Stimulated activated naive CD4-positive, alpha-beta T cell (primary cell): ENCODE data around the gene PTTG2.
"Not testable (repeated sequence)": the region's sequence is repeated elsewhere in the genome, so short reads cannot be mapped to it uniquely, and the experiment has no call there.

ENCODE experiments used
- DNase-seq, 6 experiments: peaks; one replicate each; lab custom pipeline; 2025; lab: John Stamatoyannopoulos, UW

The PTTG2 gene

GRCh38 chr4:37960098-37960497, at the start of gene PTTG2:
Gene PTTG2, plus strand, starts transcription at chr4:37960398. Its CDS starts 37 bp downstream, at chr4:37960435.
- no peak for DNase-seq

DNA sequence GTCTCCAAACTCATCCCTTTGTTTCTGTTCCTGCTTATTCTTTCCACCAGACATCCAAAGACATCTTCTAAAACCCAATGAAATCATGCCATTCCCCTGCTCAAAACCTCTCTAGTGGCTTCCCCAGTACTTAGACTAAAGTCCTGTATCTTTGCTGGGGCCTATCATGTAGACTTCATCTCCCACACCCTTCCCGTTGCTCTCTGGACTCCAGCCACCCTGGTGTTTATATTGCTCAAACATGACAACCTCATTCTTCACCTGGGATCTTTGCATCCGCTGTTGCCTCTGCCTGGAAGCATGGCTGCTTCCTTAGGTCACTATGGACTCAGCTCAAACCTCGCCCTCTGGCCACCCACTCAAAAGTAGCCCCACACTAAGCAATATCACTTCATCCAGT, 45.7 kb upstream of the PTTG2 start:
- DNase-seq: no peak

GRCh38 chr4:37917388-37917787, 42.8 kb upstream of the PTTG2 start:
- DNase-seq: no peak

- DNase-seq: no peak
These were observed 41.5 kb upstream of the PTTG2 start for GRCh38 chr4:37918653-37919052.

DNA sequence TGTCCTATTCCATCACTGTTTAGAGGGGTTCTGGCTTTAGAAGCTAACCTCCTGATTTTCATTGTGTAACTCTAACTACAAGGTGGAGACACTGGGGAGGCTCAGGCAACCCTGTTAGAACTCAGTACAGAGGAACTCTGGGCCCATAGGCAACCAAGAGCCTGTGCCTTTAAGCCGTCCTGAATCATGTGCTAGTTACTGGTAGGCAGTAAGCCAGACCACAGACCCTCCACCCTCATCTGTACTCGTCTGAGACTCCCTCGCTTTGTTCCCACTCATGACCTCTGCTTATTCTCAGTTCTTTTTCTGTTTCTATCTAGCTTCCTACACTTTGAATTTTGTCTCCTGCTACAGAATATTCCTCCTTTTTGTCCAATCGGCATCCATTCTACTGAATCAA, 37.9 kb upstream of the PTTG2 start:
- no peak for DNase-seq

DNA sequence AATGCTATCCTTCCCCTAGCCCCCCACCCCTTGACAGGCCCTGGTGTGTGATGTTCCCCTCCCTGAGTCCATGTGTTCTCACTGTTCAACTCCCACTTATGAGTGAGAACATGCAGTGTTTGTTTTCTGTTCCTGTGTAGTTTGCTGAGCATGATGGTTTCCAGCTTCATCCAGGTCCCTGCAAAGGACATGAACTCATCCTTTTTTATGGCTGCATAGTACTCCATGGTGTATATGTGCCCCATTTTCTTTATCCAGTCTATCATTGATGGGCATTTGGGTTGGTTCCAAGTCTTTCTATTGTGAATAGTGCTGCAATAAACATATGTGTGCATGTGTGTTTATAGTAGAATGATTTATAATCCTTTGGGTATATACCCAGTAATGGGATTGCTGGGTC, 37.1 kb upstream of the PTTG2 start:
- DNase-seq: not testable (repeated sequence)

GRCh38 chr4:37924946-37925345, 35.3 kb upstream of the PTTG2 start:
- no peak for DNase-seq

- DNase-seq: no peak
These were observed 32.8 kb upstream of the PTTG2 start for GRCh38 chr4:37927434-37927833.

DNA sequence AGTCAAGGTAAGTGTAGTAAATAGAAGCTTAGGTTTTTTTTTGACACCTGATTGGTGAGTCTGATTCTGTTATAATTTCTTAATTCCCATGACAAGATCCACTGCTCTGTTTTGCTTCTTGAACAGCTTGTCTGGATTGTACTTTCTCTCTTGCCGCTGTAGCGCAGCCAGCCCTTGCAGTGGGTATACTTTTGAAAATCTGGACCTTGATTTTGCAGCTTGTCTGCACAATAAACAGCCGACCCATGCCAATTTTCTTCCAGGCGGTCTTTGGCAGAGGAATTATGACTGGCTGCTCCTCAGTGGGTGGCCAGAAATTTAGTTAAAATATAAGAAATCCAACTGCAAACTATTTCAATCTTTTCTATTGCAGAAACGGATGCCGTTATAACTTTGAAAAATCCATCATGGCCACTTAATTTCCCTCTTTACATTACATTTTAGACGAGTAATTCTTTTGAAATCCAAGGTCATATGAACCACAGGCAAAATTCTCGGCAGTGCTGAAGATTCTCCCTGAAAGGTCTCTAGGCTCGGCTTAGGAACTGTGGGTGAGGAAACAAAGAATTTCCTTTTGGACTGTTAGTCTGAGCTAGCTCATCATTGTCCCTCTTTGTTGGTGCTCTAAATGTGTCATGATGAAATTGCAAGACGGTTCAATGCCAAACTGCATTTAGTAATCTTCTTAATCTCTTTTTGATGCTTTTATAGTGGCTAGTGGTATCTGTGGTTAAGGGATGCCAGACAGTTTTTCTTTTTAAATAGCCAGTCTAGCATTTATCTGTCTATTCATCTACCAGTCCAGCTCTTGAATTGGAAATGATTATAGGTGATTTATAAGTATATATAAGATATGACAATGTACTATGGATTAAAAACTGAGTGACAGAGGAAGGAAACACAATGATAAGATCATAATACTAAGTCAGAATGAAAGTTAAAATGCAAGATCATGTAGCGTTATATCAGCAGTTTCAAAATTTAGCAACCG, 31.5 kb upstream of the PTTG2 start:
- DNase-seq: no peak

- DNase-seq: no peak
These were observed 26.1 kb upstream of the PTTG2 start for GRCh38 chr4:37934096-37934495.

GRCh38 chr4:37934609-37935008, 25.6 kb upstream of the PTTG2 start:
- DNase-seq: no peak

DNA sequence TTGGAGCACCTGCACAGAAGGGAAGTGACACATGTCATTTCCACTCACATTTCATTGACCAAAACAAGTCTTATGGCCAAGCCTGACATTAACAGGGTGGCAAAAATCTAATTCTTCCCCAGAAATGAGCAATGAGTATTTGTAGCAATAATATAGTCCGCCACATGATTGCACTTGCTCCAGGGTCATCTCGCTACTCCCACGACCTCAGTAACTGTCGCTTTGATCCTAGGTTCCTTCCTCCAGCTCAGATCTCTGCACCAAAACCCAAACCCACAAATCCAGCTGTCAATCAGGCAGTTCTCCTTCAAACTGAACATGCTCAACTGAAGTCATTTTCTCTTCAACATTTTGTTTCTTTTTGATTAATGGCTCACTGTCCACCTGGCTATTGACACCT, 25.2 kb upstream of the PTTG2 start:
- DNase-seq: no peak

DNA sequence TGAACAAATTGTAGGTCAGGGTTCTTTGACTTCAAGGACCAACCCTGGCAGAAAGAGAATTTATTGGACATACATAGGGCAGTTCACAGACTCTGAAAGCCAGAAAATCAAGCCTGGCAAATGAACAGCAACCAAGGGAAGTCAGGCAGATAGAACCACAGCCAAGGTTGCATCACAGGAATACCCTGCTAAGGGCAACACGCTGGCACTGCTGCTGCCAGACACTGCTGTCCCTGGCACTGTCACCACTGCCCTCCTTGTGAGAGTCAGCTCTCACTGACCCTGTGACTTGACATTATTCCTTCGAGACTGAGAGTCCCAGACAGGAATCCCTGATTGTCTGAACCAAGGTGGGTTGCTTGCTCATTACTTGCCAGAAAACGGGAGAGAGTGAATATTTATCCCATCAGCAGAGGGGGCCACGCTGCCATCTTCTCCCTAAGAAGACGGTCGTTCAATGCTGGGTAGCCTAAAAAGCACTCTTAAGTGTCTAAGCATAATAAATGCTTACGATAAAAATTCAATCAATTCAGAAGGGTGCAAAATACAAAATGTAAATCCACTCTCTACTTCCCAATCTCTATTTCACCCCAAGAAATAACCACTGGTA, 23.2 kb upstream of the PTTG2 start:
- no peak for DNase-seq

DNA sequence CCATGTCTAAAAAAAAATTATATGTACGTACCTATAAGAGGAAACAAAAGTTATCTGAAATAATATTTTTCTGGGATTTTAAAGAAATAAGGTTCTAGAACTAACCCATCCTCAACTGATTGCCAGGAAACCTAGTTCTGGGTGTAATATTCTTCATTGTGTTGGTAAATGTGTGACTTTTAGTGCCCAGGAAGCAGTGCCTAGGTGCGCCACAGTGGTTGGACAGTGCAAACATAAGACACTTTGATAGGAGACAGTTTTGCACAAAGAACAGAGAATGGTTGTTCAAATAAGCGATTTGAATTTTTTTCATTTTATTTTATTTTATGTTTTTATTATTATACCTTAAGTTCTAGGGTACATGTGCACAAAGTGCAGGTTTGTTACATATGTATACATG, 22.0 kb upstream of the PTTG2 start:
- DNase-seq: no peak

- no peak for DNase-seq
These were observed 13.6 kb upstream of the PTTG2 start for GRCh38 chr4:37946503-37947179.

DNA sequence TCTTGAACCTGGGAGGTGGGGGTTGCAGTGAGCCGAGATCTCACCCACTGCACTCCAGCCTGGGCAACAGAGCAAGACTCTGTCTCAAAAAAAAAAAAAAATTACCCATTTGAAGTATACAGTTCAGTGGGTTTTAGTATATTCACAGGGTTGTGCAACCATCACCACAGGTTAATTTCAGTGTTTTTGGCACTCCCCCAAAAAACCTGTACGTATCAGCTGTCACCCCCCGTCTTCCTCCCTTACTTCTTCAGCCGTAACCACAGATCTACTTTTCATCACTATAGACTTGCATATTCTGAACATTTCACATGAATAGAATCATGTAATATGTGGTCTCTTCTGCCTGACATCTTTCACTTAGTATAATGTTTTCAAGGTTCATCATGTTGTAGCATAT, 11.7 kb upstream of the PTTG2 start:
- no peak for DNase-seq

GRCh38 chr4:37949636-37950426, 10.4 kb upstream of the PTTG2 start:
- DNase-seq: no peak

DNA sequence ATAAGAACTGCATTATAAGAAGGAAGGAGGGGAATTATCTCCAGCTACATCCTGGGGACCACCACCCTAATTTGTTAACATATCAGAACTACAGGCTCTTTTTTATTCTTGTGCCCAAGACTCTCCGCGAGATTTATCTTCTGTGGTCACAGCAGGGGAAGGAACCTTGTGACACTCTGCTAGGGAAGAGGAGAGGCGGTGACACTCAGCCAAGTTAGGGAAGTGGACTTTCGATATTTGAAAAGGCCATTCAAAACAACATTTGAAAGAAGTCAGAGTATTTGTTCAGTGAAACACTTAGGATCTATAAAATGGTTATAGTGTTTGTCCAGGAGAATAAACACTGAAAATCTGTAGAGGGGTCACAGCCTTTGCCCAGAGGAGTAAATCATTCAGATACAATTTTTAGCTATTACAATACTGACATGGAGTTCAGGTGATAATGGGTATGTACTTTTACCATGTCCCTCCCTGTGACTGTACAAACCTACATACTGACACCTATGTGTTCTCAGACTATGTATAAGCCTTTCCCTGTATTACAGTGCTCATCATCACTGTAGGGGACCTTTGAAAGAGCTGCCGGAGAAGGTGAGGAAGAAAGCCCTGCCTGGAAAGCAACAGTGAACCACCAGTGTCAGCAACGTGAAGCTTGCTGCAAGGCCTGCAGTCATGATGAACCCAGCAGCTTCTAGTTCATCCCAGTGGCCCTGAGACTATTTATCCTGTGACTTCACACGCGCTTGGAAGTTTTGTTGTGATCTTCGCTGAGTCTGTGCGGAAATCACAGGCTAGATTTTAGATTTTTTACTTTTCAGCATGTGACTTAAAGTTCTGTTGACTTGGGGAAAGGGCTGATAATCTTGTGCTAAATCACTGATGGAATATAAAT, 8.5 kb upstream of the PTTG2 start:
- DNase-seq: no peak

DNA sequence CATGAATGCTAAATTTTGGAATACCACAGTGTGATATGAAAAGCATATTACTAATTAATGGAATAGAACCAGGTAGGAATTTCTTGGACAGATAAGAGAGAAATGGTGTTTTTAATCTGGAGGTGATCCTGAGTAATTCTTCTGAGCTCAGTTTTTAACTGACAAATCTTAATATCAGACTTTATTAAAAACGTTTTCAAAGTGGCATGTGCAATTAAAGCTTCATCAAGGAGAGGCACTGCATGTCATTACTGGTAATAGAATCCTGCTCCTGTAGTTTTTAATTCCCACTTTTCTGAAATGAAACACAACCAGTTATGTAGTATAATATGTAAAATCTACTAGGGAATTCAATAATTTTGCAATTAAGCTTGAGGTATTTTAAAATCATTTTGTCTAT, 7.0 kb upstream of the PTTG2 start:
- DNase-seq: no peak

DNA sequence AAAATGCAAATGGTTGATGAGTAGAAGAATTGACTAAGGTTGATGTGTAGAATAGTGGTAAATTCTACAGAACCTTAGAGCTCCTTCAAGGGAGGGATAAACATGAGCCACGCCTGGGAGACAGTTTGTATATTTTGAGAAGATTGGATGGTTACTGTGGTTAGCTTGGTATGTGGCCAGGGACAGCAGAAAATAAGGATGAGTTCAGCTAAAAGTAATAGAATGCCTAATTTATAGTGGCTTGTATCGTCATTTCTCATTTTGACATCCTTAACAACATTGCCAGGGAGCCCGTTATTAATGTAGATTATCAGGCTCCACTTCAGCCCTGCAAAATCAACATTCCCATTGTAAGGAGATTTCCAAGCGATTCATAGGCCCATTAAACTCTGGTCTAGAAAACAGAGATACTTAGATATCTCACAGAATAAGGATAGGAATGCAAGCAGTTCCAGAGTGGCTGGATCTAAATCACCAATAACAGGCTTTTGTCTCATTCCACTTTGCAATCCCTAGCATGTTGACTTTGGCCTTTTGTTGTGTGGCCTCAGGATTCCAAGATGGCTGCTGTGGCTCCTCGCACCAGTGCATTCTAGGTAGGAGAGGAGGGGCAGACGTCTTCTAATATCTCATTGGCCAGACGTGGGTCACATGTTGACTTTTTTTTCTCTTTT, 6.4 kb upstream of the PTTG2 start:
- DNase-seq: no peak
